Thoracic aorta (tissue), 2 donors: ENCODE data around the gene IHH. TPM values are rescaled to one million over a fixed set of nuclear protein-coding genes. Genes with fewer than 3 reads are reported as not detected.

Experiments
- ATAC-seq: fragments of 150-250 bp; one replicate; pipeline ENCODE4 v1.8.0; 2017; ENCODE audit warnings: low read depth; ENCODE audit not compliant: insufficient number of reproducible peaks, low FRiP score
- DNase-seq: peaks from one replicate; pipeline ENCODE4 v3.0.0-alpha.2; 2020; ENCODE audit warnings: low spot score
- H3K27ac ChIP-seq, 2 donors: fragments of 200-600 bp; sonication (generic); 1 replicate in 1 of 2; 2 replicates in 1 of 2; pipeline ENCODE4 v1.5.1; 2016; ENCODE audit warnings: mild to moderate bottlenecking in 2 of 2, moderate library complexity in 2 of 2
- H3K27me3 ChIP-seq: fragments of 200-600 bp; sonication (generic); replicated peaks from 2 replicates; pipeline ENCODE4 v1.6.0; 2016; ENCODE audit warnings: mild to moderate bottlenecking; ENCODE audit not compliant: insufficient read depth
- H3K36me3 ChIP-seq: fragments of 200-600 bp; sonication (generic); one replicate; pipeline ENCODE4 v1.5.1; 2016
- H3K4me1 ChIP-seq, 2 donors: fragments of 200-600 bp; sonication (generic); 1 replicate in 1 of 2; 2 replicates in 1 of 2; pipeline versions ENCODE4 v1.5.1 to v1.6.0; 2016; ENCODE audit warnings: low read depth in 2 of 2, mild to moderate bottlenecking in 1 of 2; ENCODE audit not compliant: control insufficient read depth in 1 of 2
- H3K4me3 ChIP-seq: fragments of 200-600 bp; sonication (generic); 2 replicates; pipeline ENCODE4 v1.5.1; 2016; ENCODE audit warnings: mild to moderate bottlenecking
- H3K9me3 ChIP-seq: fragments of 200-600 bp; sonication (generic); 2 replicates; pipeline ENCODE4 v1.5.1; 2016
- CTCF ChIP-seq: fragments of 200-600 bp; sonication (generic); IDR thresholded peaks from one replicate; pipeline ENCODE4 v1.5.1; 2019; ENCODE audit warnings: antibody characterized with exemption
- total RNA-seq, 2 donors: library from RNA; depleted of rRNA; stranded (reverse); fragments of >200 nt; gene quantifications; one replicate each; pipeline versions ENCODE4 v1.1.0 to v1.2.3, GENCODE V29; 2016

The IHH gene
- total RNA-seq, 2 donors from 2014 or later = 1.6 TPM; not detected in 1

- DNase-seq (no peak), ATAC-seq (no peak)
- Histone ChIP-seq H3K36me3 (no peaks in the 10 kb centered on the region), H3K4me1 (no peaks in the 10 kb centered on the region), H3K27ac (no peak overlapping the region), H3K9me3 (no peaks in the 10 kb centered on the region), H3K4me3 (no peak overlapping the region), H3K27me3 (no peaks in the 10 kb centered on the region)
- TF ChIP-seq CTCF = no peak
These were observed 28.6 kb upstream of the IHH start for GRCh38 chr2:219089330-219089729.

- no peaks in the 10 kb centered on the region for H3K27me3 ChIP-seq
- no peak for ATAC-seq
- no peaks in the 10 kb centered on the region for H3K9me3 ChIP-seq
- H3K27ac ChIP-seq = no peak overlapping the region
- no peak overlapping the region for H3K4me3 ChIP-seq
- no peak for DNase-seq
- no peaks in the 10 kb centered on the region for H3K4me1 ChIP-seq
- TF ChIP-seq CTCF = no peak
- H3K36me3 ChIP-seq = no peaks in the 10 kb centered on the region
These were observed 27.1 kb upstream of the IHH start for GRCh38 chr2:219087848-219088247.

GRCh38 chr2:219087361-219087760, 26.6 kb upstream of the IHH start:
- ATAC-seq = no peak
- TF ChIP-seq CTCF = no peak
- H3K27me3 ChIP-seq = no peaks in the 10 kb centered on the region

GRCh38 chr2:219086196-219086595, 25.5 kb upstream of the IHH start:
- Histone ChIP-seq H3K27ac (no peak overlapping the region), H3K36me3 (no peaks in the 10 kb centered on the region), H3K9me3 (no peaks in the 10 kb centered on the region), H3K27me3 (no peaks in the 10 kb centered on the region), H3K4me1 (no peaks in the 10 kb centered on the region), H3K4me3 (no peak overlapping the region)
- TF ChIP-seq CTCF = no peak
- DNase-seq (no peak), ATAC-seq (no peak)

More at GRCh38 chr2:219087361-219087760, 26.6 kb upstream of the IHH start:
- Histone ChIP-seq H3K9me3 (no peaks in the 10 kb centered on the region), H3K4me3 (no peak overlapping the region), H3K27ac (no peak overlapping the region), H3K4me1 (no peaks in the 10 kb centered on the region), H3K36me3 (no peaks in the 10 kb centered on the region)
- DNase-seq = no peak

- Histone ChIP-seq H3K27me3 (no peaks in the 10 kb centered on the region), H3K36me3 (no peaks in the 10 kb centered on the region), H3K4me1 (no peaks in the 10 kb centered on the region), H3K27ac (no peak overlapping the region), H3K9me3 (no peaks in the 10 kb centered on the region), H3K4me3 (no peak overlapping the region)
- ATAC-seq = no peak
- DNase-seq = no peak
- no peak for TF ChIP-seq CTCF
These were observed 24.1 kb upstream of the IHH start for GRCh38 chr2:219084791-219085190.
